ENCODE measurements around the gene ZBTB7B.

Gene ZBTB7B

DNA sequence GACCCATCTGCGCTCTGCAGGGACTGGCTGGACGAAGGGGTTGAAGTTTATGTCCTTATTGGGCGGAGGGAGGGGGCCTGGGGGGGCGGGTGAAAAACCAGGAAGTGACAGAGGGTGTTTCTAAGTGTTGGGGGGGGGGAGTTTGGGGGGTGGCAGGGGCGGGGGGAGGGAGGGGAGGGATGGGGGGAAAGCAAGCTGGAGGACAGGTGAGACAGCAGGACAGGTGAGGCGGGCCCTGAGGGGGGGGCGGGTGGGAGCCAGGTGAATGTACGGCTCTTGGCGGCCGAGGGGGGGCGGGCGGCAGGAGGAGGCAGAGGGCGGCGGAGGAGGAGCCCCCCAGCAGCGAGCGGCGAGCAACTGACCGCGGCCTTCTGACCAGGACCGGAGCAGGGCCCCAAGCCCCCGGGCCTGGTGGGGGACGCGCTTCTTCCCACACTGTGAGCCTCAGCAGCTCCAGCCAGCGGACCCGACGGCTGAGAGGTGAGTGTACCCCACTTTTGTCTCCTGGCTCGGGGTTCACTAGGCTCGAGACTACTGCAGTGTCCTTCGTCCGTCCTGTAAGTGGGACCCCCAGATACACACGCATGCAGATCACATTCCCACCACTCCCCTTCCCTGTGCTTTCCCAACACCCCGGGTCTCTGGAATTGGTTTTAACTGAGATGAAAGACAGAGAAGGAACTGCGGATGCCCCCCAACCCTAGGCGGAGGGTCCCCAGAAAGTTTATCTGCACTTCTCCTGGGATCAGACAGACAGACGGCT lies at the start of gene ZBTB7B:
ZBTB7B (plus strand) TSS at position 339 of the 763 bp plus-strand sequence. CDS start 11,859 bp downstream, outside the sequence.
- H3K27ac ChIP-seq = peak within 1 kb of the TSS; percentile 100
- TF ChIP-seq, protein P1, sequence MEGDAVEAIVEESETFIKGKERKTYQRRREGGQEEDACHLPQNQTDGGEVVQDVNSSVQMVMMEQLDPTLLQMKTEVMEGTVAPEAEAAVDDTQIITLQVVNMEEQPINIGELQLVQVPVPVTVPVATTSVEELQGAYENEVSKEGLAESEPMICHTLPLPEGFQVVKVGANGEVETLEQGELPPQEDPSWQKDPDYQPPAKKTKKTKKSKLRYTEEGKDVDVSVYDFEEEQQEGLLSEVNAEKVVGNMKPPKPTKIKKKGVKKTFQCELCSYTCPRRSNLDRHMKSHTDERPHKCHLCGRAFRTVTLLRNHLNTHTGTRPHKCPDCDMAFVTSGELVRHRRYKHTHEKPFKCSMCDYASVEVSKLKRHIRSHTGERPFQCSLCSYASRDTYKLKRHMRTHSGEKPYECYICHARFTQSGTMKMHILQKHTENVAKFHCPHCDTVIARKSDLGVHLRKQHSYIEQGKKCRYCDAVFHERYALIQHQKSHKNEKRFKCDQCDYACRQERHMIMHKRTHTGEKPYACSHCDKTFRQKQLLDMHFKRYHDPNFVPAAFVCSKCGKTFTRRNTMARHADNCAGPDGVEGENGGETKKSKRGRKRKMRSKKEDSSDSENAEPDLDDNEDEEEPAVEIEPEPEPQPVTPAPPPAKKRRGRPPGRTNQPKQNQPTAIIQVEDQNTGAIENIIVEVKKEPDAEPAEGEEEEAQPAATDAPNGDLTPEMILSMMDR (conservative IDR thresholded peaks at IDR 0.05) = no peak

GRCh38 chr1:154953611-154954038 lies 49.0 kb upstream of the ZBTB7B start:
- H3K27ac ChIP-seq = no peak overlapping the region
- TF ChIP-seq, protein P1 (conservative IDR thresholded peaks at IDR 0.05) = no peak

- no peak overlapping the region for H3K27ac ChIP-seq
- TF ChIP-seq, protein P1 (conservative IDR thresholded peaks at IDR 0.05) = no peak
Measured at GRCh38 chr1:154954541-154954940, 48.1 kb upstream of the ZBTB7B start.

GRCh38 chr1:154955039-154955717 lies 47.4 kb upstream of the ZBTB7B start:
- TF ChIP-seq, protein P1 (conservative IDR thresholded peaks at IDR 0.05) = no peak
- H3K27ac ChIP-seq = peak overlapping the region; percentile 66

- TF ChIP-seq, protein P1 (conservative IDR thresholded peaks at IDR 0.05) = peak; percentile 33
- peak within 1 kb of the TSS; percentile 66 for H3K27ac ChIP-seq
Measured at GRCh38 chr1:154955718-154956543, 46.7 kb upstream of the ZBTB7B start, which contains the start of gene PBXIP1. TSS of gene PBXIP1 (minus strand) at chr1:154956099. CDS start at chr1:154953721, 2,378 bp downstream.

- H3K27ac ChIP-seq = peak overlapping the region; percentile 66
- TF ChIP-seq, protein P1 (conservative IDR thresholded peaks at IDR 0.05) = no peak
Measured at GRCh38 chr1:154956544-154956941, 46.1 kb upstream of the ZBTB7B start.
